IMR-90 (cell line): ENCODE data around the gene FAM163A. TPM values are rescaled to one million over a fixed set of nuclear protein-coding genes. Genes with fewer than 3 reads are reported as not detected.

Source experiments
- ATAC-seq: fragments of 200-7000 bp; cut with Tn5 transposase; 2 replicates; pipeline ENCODE4 v1.9.1; 2020; ENCODE audit warnings: low read depth, mild to moderate bottlenecking, moderate library complexity
- BruUV-seq: library from RNA; stranded (reverse); fragments of 400-500 nt; replicated peaks from 2 replicates; lab custom pipeline; 2021; lab: Mats Ljungman, UMichigan
- CTCF ChIA-PET: fragments of 300-600 bp; formaldehyde crosslinking; extraction: SDS; loops from one replicate; lab custom pipeline; 2021; ENCODE audit warnings: antibody characterized with exemption; lab: Yijun Ruan, JAX
- POLR2A ChIA-PET: fragments of 300-600 bp; sonication (Branson Sonifier 250); formaldehyde crosslinking; loops from one replicate; lab custom pipeline; 2022; ENCODE audit warnings: antibody characterized with exemption; ENCODE audit not compliant: unreplicated experiment; lab: Charles Lee
- DNase-seq: peaks from one replicate; pipeline ENCODE4 v3.0.0; 2013
- H2AFZ ChIP-seq: replicated peaks from 2 replicates; pipeline ENCODE3; 2013; ENCODE audit warnings: low read length, mild to moderate bottlenecking; ENCODE audit not compliant: poor library complexity
- H2AK5ac ChIP-seq: 2 replicates; pipeline ENCODE4 v1.6.1; 2013; ENCODE audit warnings: low read depth, low read length, inconsistent platforms
- H2AK9ac ChIP-seq: replicated peaks from 2 replicates; pipeline ENCODE3; 2013; ENCODE audit warnings: mild to moderate bottlenecking, low read depth, low read length, moderate library complexity; ENCODE audit not compliant: poor library complexity
- H2BK120ac ChIP-seq: 2 replicates; pipeline ENCODE4 v1.6.1; 2013; ENCODE audit warnings: low read depth, low read length, inconsistent platforms
- H2BK15ac ChIP-seq: 3 replicates; pipeline ENCODE4 v1.6.1; 2013; ENCODE audit warnings: low read depth, low read length, inconsistent platforms
- H2BK20ac ChIP-seq: 2 replicates; pipeline ENCODE4 v1.6.1; 2013; ENCODE audit warnings: low read depth, mild to moderate bottlenecking, inconsistent platforms, low read length, moderate library complexity
- H2BK5ac ChIP-seq: 2 replicates; pipeline ENCODE4 v1.6.1; 2013; ENCODE audit warnings: mild to moderate bottlenecking, low read depth, low read length, inconsistent platforms; ENCODE audit not compliant: poor library complexity, severe bottlenecking
- H3K14ac ChIP-seq: replicated peaks from 2 replicates; pipeline ENCODE4 v1.6.1; 2013; ENCODE audit warnings: low read depth, low read length, inconsistent platforms
- H3K18ac ChIP-seq: 2 replicates; pipeline ENCODE4 v1.6.1; 2013; ENCODE audit warnings: low read depth, low read length, control low read depth
- H3K23ac ChIP-seq: 2 replicates; pipeline ENCODE4 v1.6.1; 2013; ENCODE audit warnings: low read depth, low read length, inconsistent platforms
- H3K27ac ChIP-seq: 2 replicates; pipeline ENCODE4 v1.5.1; 2013; ENCODE audit warnings: mild to moderate bottlenecking, control low read depth, low read length; ENCODE audit not compliant: insufficient read depth
- H3K27me3 ChIP-seq: 2 replicates; pipeline ENCODE4 v1.6.1; 2013; ENCODE audit warnings: low read length; ENCODE audit not compliant: control insufficient read depth, insufficient read depth
- H3K36me3 ChIP-seq: 2 replicates; pipeline ENCODE4 v1.6.1; 2013; ENCODE audit warnings: low read length, mixed read lengths; ENCODE audit not compliant: control insufficient read depth, insufficient read depth
- H3K4ac ChIP-seq: 2 replicates; pipeline ENCODE4 v1.6.1; 2013; ENCODE audit warnings: low read depth, low read length, inconsistent platforms
- H3K4me1 ChIP-seq: 2 replicates; pipeline ENCODE4 v1.6.1; 2013; ENCODE audit warnings: low read length, mixed read lengths; ENCODE audit not compliant: control insufficient read depth, insufficient read depth
- H3K4me2 ChIP-seq: 2 replicates; pipeline ENCODE4 v1.6.1; 2013; ENCODE audit warnings: low read depth, mild to moderate bottlenecking, control low read depth, low read length, moderate library complexity
- H3K4me3 ChIP-seq: 2 replicates; pipeline ENCODE4 v1.5.1; 2013; ENCODE audit warnings: low read depth, mild to moderate bottlenecking, control low read depth, low read length, moderate library complexity; ENCODE audit not compliant: insufficient read depth
- H3K56ac ChIP-seq: 2 replicates; pipeline ENCODE4 v1.6.1; 2013; ENCODE audit warnings: low read length, inconsistent platforms; ENCODE audit not compliant: insufficient read depth; ENCODE audit errors: extremely low read depth
- H3K79me1 ChIP-seq, 2 experiments: 2 replicates each; pipeline ENCODE4 v1.6.1; 2013; ENCODE audit warnings: low read length in 2 of 2, inconsistent platforms in 1 of 2, low read depth in 1 of 2
- H3K9ac ChIP-seq: 2 replicates; pipeline ENCODE4 v1.6.1; 2013; ENCODE audit warnings: low read depth, low read length, control low read depth
- H3K9me1 ChIP-seq: 2 replicates; pipeline ENCODE4 v1.6.1; 2013; ENCODE audit warnings: low read length, inconsistent platforms; ENCODE audit not compliant: insufficient read depth
- H3K9me3 ChIP-seq: 2 replicates; pipeline ENCODE4 v1.6.1; 2013; ENCODE audit warnings: low read length; ENCODE audit not compliant: control insufficient read depth, insufficient read depth
- H4K20me1 ChIP-seq: 2 replicates; pipeline ENCODE4 v1.6.1; 2013; ENCODE audit warnings: low read length, inconsistent platforms; ENCODE audit not compliant: insufficient read depth
- H4K5ac ChIP-seq: 2 replicates; pipeline ENCODE4 v1.6.1; 2013; ENCODE audit warnings: mild to moderate bottlenecking, low read depth, low read length, control low read depth
- H4K8ac ChIP-seq, 2 experiments: 2 replicates each; pipeline ENCODE4 v1.6.1; 2013; ENCODE audit warnings: low read depth in 2 of 2, low read length in 2 of 2, control low read depth in 1 of 2, inconsistent platforms in 1 of 2
- H4K91ac ChIP-seq: 2 replicates; pipeline ENCODE4 v1.6.1; 2013; ENCODE audit warnings: low read depth, low read length, inconsistent platforms; ENCODE audit not compliant: insufficient read depth
- BHLHE40 ChIP-seq: fragments of 150-350 bp; IDR thresholded peaks from 2 replicates; pipeline ENCODE4 v1.6.1; 2016; ENCODE audit warnings: mild to moderate bottlenecking, low read depth, low read length
- CEBPB ChIP-seq: IDR thresholded peaks from 2 replicates; pipeline ENCODE4 v1.6.1; 2012; ENCODE audit warnings: low read depth, low read length, improper control_type of control experiment
- CHD1 ChIP-seq: IDR thresholded peaks from 2 replicates; pipeline ENCODE4 v1.6.1; 2012; ENCODE audit warnings: low read depth, low read length, improper control_type of control experiment
- FOS ChIP-seq: fragments of 150-350 bp; IDR thresholded peaks from 2 replicates; pipeline ENCODE4 v1.6.1; 2016; ENCODE audit warnings: low read depth, low read length
- MAFK ChIP-seq: IDR thresholded peaks from 2 replicates; pipeline ENCODE4 v1.6.1; 2012; ENCODE audit warnings: low read depth, low read length, improper control_type of control experiment
- MAZ ChIP-seq: IDR thresholded peaks from 2 replicates; pipeline ENCODE4 v1.6.1; 2012; ENCODE audit warnings: low read depth, mild to moderate bottlenecking, low read length, improper control_type of control experiment, moderate library complexity, borderline replicate concordance
- MXI1 ChIP-seq: IDR thresholded peaks from 2 replicates; pipeline ENCODE4 v1.6.1; 2012; ENCODE audit warnings: low read depth, mild to moderate bottlenecking, low read length, moderate library complexity, borderline replicate concordance
- NFE2L2 ChIP-seq: fragments of 150-350 bp; IDR thresholded peaks from 2 replicates; pipeline ENCODE4 v1.6.1; 2016; ENCODE audit warnings: low read depth, mild to moderate bottlenecking, low read length
- POLR2A ChIP-seq: IDR thresholded peaks from 2 replicates; pipeline ENCODE4 v1.6.1; 2012; ENCODE audit warnings: mild to moderate bottlenecking, low read depth, low read length
- RAD21 ChIP-seq: IDR thresholded peaks from 2 replicates; pipeline ENCODE4 v1.6.1; 2012; ENCODE audit warnings: low read length, improper control_type of control experiment
- RCOR1 ChIP-seq: IDR thresholded peaks from 2 replicates; pipeline ENCODE4 v1.6.1; 2012; ENCODE audit warnings: mild to moderate bottlenecking, low read length, improper control_type of control experiment; ENCODE audit not compliant: insufficient replicate concordance
- SMC3 ChIP-seq: fragments of 150-350 bp; IDR thresholded peaks from 2 replicates; pipeline ENCODE4 v1.6.1; 2016; ENCODE audit warnings: low read depth, mild to moderate bottlenecking, antibody characterized with exemption, low read length, moderate library complexity
- WGBS, 2 experiments: methylation state at CpG; one replicate each; pipeline versions ENCODE4 v1.1.5 to v1.1.7; 2013; ENCODE audit warnings: missing lambda C conversion rate in 2 of 2; ENCODE audit not compliant: insufficient read length in 1 of 2; ENCODE audit errors: extremely low coverage in 2 of 2; 5-methylcytosine and 5-hydroxymethylcytosine counted together
- dilution Hi-C: fragments of 300-500 bp; cut with HindIII; formaldehyde crosslinking; loops from one replicate; pipeline ENCODE4 v1.14.3; 2018; ENCODE audit warnings: low sequenced_read_pairs; ENCODE audit not compliant: unreplicated experiment
- in situ Hi-C: fragments of 300-500 bp; cut with MboI; formaldehyde crosslinking; loops from 3 replicates; pipeline ENCODE4 v1.14.3; 2019; ENCODE audit warnings: low sequenced_read_pairs, inconsistent platforms, mixed read lengths
- intact Hi-C: fragments of 100-400 bp; cut with micrococcal nuclease; formaldehyde crosslinking; loops from 2 replicates; pipeline ENCODE4 v1.10.0; 2022
- polyA plus RNA-seq, 3 experiments: library from polyadenylated mRNA; depleted of rRNA; stranded (reverse); fragments of >200 nt; gene quantifications; 2 replicates each; pipeline ENCODE4 v1.2.3, GENCODE V29; 2012; ENCODE audit warnings: low replicate concordance in 1 of 3
- total RNA-seq: library from RNA; depleted of rRNA; stranded (reverse); fragments of >200 nt; gene quantifications from 2 replicates; pipeline ENCODE4 v1.2.3, GENCODE V29; 2012
- TF ChIP-seq, protein P1 (sequence below): fragments of 150-350 bp; IDR thresholded peaks from 2 replicates; pipeline ENCODE4 v1.6.1; 2016; ENCODE audit warnings: low read depth, mild to moderate bottlenecking, low read length, moderate library complexity, borderline replicate concordance
- TF ChIP-seq, protein P2 (sequence below): fragments of 150-350 bp; IDR thresholded peaks from 2 replicates; pipeline ENCODE4 v1.6.1; 2017; ENCODE audit warnings: mild to moderate bottlenecking, antibody characterized with exemption, low read length, low read depth
- TF ChIP-seq, protein P3 (sequence below): conservative IDR thresholded peaks from 2 replicates; pipeline ENCODE4 v1.5.1; 2012; ENCODE audit warnings: mild to moderate bottlenecking, low read depth, low read length, improper control_type of control experiment

FAM163A gene
- total and polyA plus RNA-seq, 2 of the 4 experiments (the other 2 are of a cell fraction) = not detected

DNA sequence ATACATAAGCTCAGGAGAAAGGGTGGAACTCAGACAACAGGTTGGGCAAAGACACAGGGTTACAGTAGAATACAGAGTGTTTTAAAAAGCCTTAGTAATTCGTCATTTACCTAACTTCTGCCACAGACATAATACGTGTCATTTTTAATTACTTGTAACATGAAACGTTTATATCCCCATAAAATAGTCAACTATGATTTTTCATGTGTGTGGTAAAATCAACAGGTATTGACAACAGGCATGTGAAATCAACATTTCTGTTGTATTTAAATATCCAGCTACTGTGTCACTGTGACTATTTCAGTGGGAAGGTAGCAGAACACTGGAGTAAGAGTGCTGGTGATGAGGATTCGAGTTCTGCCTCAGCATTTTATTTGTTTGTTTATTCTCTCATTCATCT, 5.7 kb downstream of the FAM163A start:
- CTCF ChIA-PET = no interaction called here
- peaks cover 44% of the 10 kb centered on the region for H3K27me3 ChIP-seq
- no peak overlapping the region for H3K4me3 ChIP-seq
- H2AFZ ChIP-seq = no peak overlapping the region
- no peak overlapping the region for H3K18ac ChIP-seq
- H3K4ac ChIP-seq = no peak overlapping the region
- peaks cover 4% of the 10 kb centered on the region for H3K9me3 ChIP-seq
- H2BK120ac ChIP-seq = no peak overlapping the region
- no peak overlapping the region for H4K5ac ChIP-seq
- H3K36me3 ChIP-seq = no peaks in the 10 kb centered on the region
- no peak overlapping the region for H3K9ac ChIP-seq
- no peak overlapping the region for H3K14ac ChIP-seq
- no peaks in the 10 kb centered on the region for H3K79me1 ChIP-seq
- peaks cover 2% of the 10 kb centered on the region; the same call in 1 of the 2 replicates for H3K4me1 ChIP-seq
- H2AK5ac ChIP-seq = no peak overlapping the region
- no peak overlapping the region for H4K91ac ChIP-seq
- H4K8ac ChIP-seq = no peak overlapping the region
- H3K27ac ChIP-seq = no peak overlapping the region
- H2BK20ac ChIP-seq = no peak overlapping the region
- no peak overlapping the region for H2BK5ac ChIP-seq
- DNase-seq (no peak), ATAC-seq (no peak)
- POLR2A ChIA-PET = no interaction called here
- H2AK9ac ChIP-seq = no peak overlapping the region
- in situ Hi-C loops (no loop called here), intact Hi-C loops (no loop called here), dilution Hi-C loops (no loop called here)
- H3K9me1 ChIP-seq = no peaks in the 10 kb centered on the region
- H3K4me2 ChIP-seq = no peak overlapping the region
- TF ChIP-seq NFE2L2 (no peak), BHLHE40 (no peak), CEBPB (no peak), MXI1 (no peak), RAD21 (no peak), MAZ (no peak), FOS (no peak), MAFK (no peak), SMC3 (no peak), POLR2A (no peak), RCOR1 (no peak), CHD1 (no peak)
- TF ChIP-seq, protein P1, sequence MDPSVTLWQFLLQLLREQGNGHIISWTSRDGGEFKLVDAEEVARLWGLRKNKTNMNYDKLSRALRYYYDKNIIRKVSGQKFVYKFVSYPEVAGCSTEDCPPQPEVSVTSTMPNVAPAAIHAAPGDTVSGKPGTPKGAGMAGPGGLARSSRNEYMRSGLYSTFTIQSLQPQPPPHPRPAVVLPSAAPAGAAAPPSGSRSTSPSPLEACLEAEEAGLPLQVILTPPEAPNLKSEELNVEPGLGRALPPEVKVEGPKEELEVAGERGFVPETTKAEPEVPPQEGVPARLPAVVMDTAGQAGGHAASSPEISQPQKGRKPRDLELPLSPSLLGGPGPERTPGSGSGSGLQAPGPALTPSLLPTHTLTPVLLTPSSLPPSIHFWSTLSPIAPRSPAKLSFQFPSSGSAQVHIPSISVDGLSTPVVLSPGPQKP = no peak
- TF ChIP-seq, protein P2, sequence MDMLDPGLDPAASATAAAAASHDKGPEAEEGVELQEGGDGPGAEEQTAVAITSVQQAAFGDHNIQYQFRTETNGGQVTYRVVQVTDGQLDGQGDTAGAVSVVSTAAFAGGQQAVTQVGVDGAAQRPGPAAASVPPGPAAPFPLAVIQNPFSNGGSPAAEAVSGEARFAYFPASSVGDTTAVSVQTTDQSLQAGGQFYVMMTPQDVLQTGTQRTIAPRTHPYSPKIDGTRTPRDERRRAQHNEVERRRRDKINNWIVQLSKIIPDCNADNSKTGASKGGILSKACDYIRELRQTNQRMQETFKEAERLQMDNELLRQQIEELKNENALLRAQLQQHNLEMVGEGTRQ = no peak
- TF ChIP-seq, protein P3, sequence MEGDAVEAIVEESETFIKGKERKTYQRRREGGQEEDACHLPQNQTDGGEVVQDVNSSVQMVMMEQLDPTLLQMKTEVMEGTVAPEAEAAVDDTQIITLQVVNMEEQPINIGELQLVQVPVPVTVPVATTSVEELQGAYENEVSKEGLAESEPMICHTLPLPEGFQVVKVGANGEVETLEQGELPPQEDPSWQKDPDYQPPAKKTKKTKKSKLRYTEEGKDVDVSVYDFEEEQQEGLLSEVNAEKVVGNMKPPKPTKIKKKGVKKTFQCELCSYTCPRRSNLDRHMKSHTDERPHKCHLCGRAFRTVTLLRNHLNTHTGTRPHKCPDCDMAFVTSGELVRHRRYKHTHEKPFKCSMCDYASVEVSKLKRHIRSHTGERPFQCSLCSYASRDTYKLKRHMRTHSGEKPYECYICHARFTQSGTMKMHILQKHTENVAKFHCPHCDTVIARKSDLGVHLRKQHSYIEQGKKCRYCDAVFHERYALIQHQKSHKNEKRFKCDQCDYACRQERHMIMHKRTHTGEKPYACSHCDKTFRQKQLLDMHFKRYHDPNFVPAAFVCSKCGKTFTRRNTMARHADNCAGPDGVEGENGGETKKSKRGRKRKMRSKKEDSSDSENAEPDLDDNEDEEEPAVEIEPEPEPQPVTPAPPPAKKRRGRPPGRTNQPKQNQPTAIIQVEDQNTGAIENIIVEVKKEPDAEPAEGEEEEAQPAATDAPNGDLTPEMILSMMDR = no peak
- BruUV-seq = no TSS peak
- no peak overlapping the region for H2BK15ac ChIP-seq
- no peaks in the 10 kb centered on the region for H4K20me1 ChIP-seq
- no peak overlapping the region for H3K56ac ChIP-seq
- no CpG with 5 or more reads among the region's 4 CpGs for WGBS, 2 experiments
- no peak overlapping the region for H3K23ac ChIP-seq
